Measurements from ENCODE around the gene GPC3.

Gene GPC3

GRCh38 chrX:133909888-133910287, 75.5 kb downstream of the GPC3 start (continued):
- no peak for TF ChIP-seq PRDM10 (tag by site-specific recombination; IDR thresholded peaks at IDR 0.05)
- TF ChIP-seq ZNF549 (tag by site-specific recombination; IDR thresholded peaks at IDR 0.05) = no peak
- no peak for TF ChIP-seq BCL11A (tag by site-specific recombination; IDR thresholded peaks at IDR 0.05; ENCODE audit: low read depth)
- no peak for TF ChIP-seq ZNF660 (tag by site-specific recombination; IDR thresholded peaks at IDR 0.05)
- TF ChIP-seq ZNF629 (tag by site-specific recombination; IDR thresholded peaks at IDR 0.05) = no peak
- no peak for TF ChIP-seq ZNF596 (tag by site-specific recombination; IDR thresholded peaks at IDR 0.05)

GRCh38 chrX:133908223-133908955, 77.0 kb downstream of the GPC3 start:
- POLR2A ChIA-PET = no interaction called here
- H3K4me1 ChIP-seq (ENCODE audit: control insufficient read depth, insufficient read depth, low read length) = no peaks in the 10 kb centered on the region
- H3K27ac ChIP-seq (ENCODE audit: extremely low read depth, low read depth, low read length) = no peak overlapping the region
- H3K4me3 ChIP-seq (ENCODE audit: low read depth, low read length) = no peak overlapping the region
- TF ChIP-seq ZNF558 (tag by site-specific recombination; IDR thresholded peaks at IDR 0.05) = no peak
- TF ChIP-seq ZNF707 (tag by site-specific recombination; IDR thresholded peaks at IDR 0.05) = no peak
- no peak for TF ChIP-seq ZNF843 (tag by site-specific recombination; IDR thresholded peaks at IDR 0.05)
- no peak for TF ChIP-seq ZNF354C (tag by site-specific recombination; IDR thresholded peaks at IDR 0.05; ENCODE audit: borderline replicate concordance, low read depth)
- no peak for TF ChIP-seq ZNF248 (tag by site-specific recombination; IDR thresholded peaks at IDR 0.05)
- no peak for TF ChIP-seq HOXA7 (CRISPR knock-in tag; IDR thresholded peaks at IDR 0.05; ENCODE audit: borderline replicate concordance)
- TF ChIP-seq ZNF311 (tag by site-specific recombination; IDR thresholded peaks at IDR 0.05; ENCODE audit: borderline replicate concordance) = no peak
- TF ChIP-seq ZNF704 (tag by site-specific recombination; IDR thresholded peaks at IDR 0.05) = no peak
- TF ChIP-seq ZBTB17 (tag by site-specific recombination; IDR thresholded peaks at IDR 0.05) = no peak
- TF ChIP-seq ZNF626 (tag by site-specific recombination; IDR thresholded peaks at IDR 0.05) = no peak
- no peaks in the 10 kb centered on the region for H3K9me3 ChIP-seq (ENCODE audit: control insufficient read depth, insufficient read depth, low read depth, low read length)
- CTCF ChIA-PET = interaction anchor here (0.6 to 1.3 kb wide), 3 partner anchors 11 to 30 kb away, joined by 3 to 4 read pairs (median 3); no protein-coding TSS in a partner anchor
- H3K36me3 ChIP-seq (ENCODE audit: control insufficient read depth in 2 of 2, insufficient read depth in 1 of 2, low read length in 2 of 2) = no peaks in the 10 kb centered on the region

- ChIA-PET POLR2A (no interaction called here), CTCF (interaction anchor here (0.6 kb wide), 1 partner anchor 29 kb away, joined by 3 read pairs; no protein-coding TSS in a partner anchor)
- H3K36me3 ChIP-seq (ENCODE audit: control insufficient read depth in 2 of 2, insufficient read depth in 1 of 2, low read length in 2 of 2) = no peaks in the 10 kb centered on the region
- H3K4me1 ChIP-seq (ENCODE audit: control insufficient read depth, insufficient read depth, low read length) = no peaks in the 10 kb centered on the region
- H3K4me3 ChIP-seq (ENCODE audit: low read depth, low read length) = no peak overlapping the region
- H3K9me3 ChIP-seq (ENCODE audit: control insufficient read depth, insufficient read depth, low read depth, low read length) = no peaks in the 10 kb centered on the region
- H3K27ac ChIP-seq (ENCODE audit: extremely low read depth, low read depth, low read length) = no peak overlapping the region
- TF ChIP-seq ZNF704 (tag by site-specific recombination; IDR thresholded peaks at IDR 0.05) = no peak
- no peak for TF ChIP-seq PBX3 (CRISPR knock-in tag; IDR thresholded peaks at IDR 0.05)
- no peak for TF ChIP-seq SP3 (tag by site-specific recombination; IDR thresholded peaks at IDR 0.05)
- no peak for TF ChIP-seq ZNF26 (tag by site-specific recombination; IDR thresholded peaks at IDR 0.05)
- TF ChIP-seq ZNF555 (tag by site-specific recombination; conservative IDR thresholded peaks at IDR 0.05) = no peak
- TF ChIP-seq TCF7L2 (IDR thresholded peaks at IDR 0.05; ENCODE audit: borderline replicate concordance, low read depth, low read length) = no peak
- TF ChIP-seq ZNF677 (tag by site-specific recombination; IDR thresholded peaks at IDR 0.05) = no peak
- TF ChIP-seq ZNF768 (tag by site-specific recombination; IDR thresholded peaks at IDR 0.05) = no peak
- no peak for TF ChIP-seq ZNF169 (tag by site-specific recombination; IDR thresholded peaks at IDR 0.05)
- no peak for TF ChIP-seq GLI2 (tag by site-specific recombination; IDR thresholded peaks at IDR 0.05; ENCODE audit: borderline replicate concordance, low read depth)
Measured at GRCh38 chrX:133907606-133908005, 77.8 kb downstream of the GPC3 start.

All from HEK293 (cell line).